Cardiac muscle cell (in vitro differentiated cells and primary cell): ENCODE results near the gene DPYSL3. TPM values are rescaled to one million over a fixed set of nuclear protein-coding genes. Genes with fewer than 3 reads are reported as not detected.
A peak's percentile ranks its signal among the peaks of the same experiment; 100 is the strongest.

Source experiments
- DNase-seq, 2 donors: peaks; one replicate each; pipeline versions ENCODE4 v3.0.0 to v3.0.0-alpha.2; 2010 to 2017; ENCODE audit warnings: low read depth in 1 of 2, low spot score in 1 of 2
- H3K27ac ChIP-seq: fragments of 200-600 bp; sonication (generic); 2 replicates; pipeline ENCODE4 v1.5.1; 2016
- H3K27me3 ChIP-seq: fragments of 200-600 bp; sonication (generic); 2 replicates; pipeline ENCODE4 v1.6.0; 2016; ENCODE audit warnings: control low read depth
- H3K36me3 ChIP-seq: fragments of 200-600 bp; sonication (generic); 2 replicates; pipeline ENCODE4 v1.5.1; 2016; ENCODE audit warnings: control low read depth
- H3K4me1 ChIP-seq: fragments of 200-600 bp; sonication (generic); 2 replicates; pipeline ENCODE4 v1.8.1; 2017; ENCODE audit warnings: low read depth, mild to moderate bottlenecking, mixed run types
- H3K4me3 ChIP-seq: fragments of 200-600 bp; sonication (generic); 2 replicates; pipeline ENCODE4 v1.5.1; 2016; ENCODE audit warnings: mild to moderate bottlenecking
- H3K9me3 ChIP-seq: fragments of 200-600 bp; sonication (generic); 2 replicates; pipeline ENCODE4 v1.5.1; 2017; ENCODE audit warnings: low read depth, mild to moderate bottlenecking, control low read depth
- polyA plus RNA-seq: library from polyadenylated mRNA; unstranded; fragments of >200 nt; fragmentation: Nextera tagmentation; extraction: Ambion mirVana; gene quantifications from 2 replicates; pipeline ENCODE4 v1.2.1, GENCODE V29; 2016
- total RNA-seq: library from RNA; depleted of rRNA; stranded (reverse); fragments of >200 nt; gene quantifications from 2 replicates; pipeline ENCODE4 v1.2.3, GENCODE V29; 2016
- TF ChIP-seq, protein P1 (sequence below): IDR thresholded peaks from 2 replicates; pipeline ENCODE4 v1.5.1; 2012; ENCODE audit warnings: low read depth, mild to moderate bottlenecking, low read length

DPYSL3 gene
- total and polyA plus RNA-seq, 2 experiments from 2014 or later, result 86.3 to 129 TPM

DNA sequence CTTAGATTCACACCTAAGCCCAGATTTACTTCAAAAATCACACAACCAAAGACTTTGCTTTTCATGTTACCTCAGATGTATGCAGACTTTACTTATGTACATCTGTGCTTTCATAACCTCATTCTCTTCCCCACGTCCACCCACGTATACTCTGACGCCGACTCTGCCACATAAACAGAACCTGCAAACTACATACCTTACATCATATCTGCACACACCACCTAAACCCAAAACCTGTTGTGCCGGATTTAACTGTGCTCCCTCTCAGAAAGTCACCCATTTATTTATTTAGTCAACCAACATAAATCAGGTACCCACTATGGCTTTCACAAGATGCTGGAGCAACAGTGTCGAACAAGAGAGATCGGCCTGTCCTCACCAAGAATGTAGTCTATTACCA, 1.0 kb upstream of the DPYSL3 start:
- Histone ChIP-seq H3K27me3 (peaks cover 62% of the 10 kb centered on the region), H3K36me3 (no peaks in the 10 kb centered on the region), H3K27ac (no peak overlapping the region), H3K4me3 (no peak overlapping the region), H3K4me1 (no peaks in the 10 kb centered on the region), H3K9me3 (no peaks in the 10 kb centered on the region)
- DNase-seq, result no peak
- TF ChIP-seq, protein P1, sequence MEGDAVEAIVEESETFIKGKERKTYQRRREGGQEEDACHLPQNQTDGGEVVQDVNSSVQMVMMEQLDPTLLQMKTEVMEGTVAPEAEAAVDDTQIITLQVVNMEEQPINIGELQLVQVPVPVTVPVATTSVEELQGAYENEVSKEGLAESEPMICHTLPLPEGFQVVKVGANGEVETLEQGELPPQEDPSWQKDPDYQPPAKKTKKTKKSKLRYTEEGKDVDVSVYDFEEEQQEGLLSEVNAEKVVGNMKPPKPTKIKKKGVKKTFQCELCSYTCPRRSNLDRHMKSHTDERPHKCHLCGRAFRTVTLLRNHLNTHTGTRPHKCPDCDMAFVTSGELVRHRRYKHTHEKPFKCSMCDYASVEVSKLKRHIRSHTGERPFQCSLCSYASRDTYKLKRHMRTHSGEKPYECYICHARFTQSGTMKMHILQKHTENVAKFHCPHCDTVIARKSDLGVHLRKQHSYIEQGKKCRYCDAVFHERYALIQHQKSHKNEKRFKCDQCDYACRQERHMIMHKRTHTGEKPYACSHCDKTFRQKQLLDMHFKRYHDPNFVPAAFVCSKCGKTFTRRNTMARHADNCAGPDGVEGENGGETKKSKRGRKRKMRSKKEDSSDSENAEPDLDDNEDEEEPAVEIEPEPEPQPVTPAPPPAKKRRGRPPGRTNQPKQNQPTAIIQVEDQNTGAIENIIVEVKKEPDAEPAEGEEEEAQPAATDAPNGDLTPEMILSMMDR, result no peak

DNA sequence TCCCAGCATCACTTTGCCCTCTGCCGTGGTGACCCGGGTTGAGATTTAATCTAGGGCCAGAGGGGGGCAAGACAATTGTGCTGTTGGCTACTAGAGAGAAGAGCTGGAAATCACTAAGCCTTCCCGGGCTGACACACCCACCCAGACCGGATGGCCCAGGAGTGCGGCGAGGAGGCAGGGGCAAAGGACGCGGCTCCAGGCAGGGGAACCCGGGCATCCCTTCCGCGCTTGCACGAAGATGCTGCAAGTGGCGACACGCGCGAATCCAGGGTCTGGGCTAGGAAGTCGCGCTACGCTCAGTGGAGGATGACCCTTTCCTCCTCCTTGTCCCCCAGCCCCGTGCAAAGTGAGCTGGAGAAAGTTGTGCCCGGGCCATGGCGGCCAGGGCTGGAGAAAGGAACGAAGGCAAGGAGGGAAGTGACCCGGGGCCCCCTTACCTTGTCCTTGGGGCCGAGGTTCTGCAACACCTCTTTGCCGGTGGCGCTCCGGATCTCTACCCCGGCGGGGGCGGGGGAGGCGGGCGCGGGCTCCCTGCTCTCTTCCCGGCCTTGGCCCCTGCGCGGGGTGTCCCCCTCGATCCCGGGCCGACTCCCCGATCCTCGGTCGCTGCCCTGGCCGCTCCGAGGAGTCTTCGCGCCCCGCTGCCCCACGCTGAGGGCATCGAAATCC, 693 bp downstream of the DPYSL3 start:
- no peaks in the 10 kb centered on the region for H3K4me1 ChIP-seq
- peaks cover 62% of the 10 kb centered on the region for H3K27me3 ChIP-seq
- H3K4me3 ChIP-seq, result peak overlapping the region; percentile 53
- no peaks in the 10 kb centered on the region for H3K9me3 ChIP-seq
- DNase-seq, result peak in 1 of 2 donors; percentile 32
- H3K27ac ChIP-seq, result no peak overlapping the region
- no peaks in the 10 kb centered on the region for H3K36me3 ChIP-seq
- TF ChIP-seq, protein P1, result no peak

DNA sequence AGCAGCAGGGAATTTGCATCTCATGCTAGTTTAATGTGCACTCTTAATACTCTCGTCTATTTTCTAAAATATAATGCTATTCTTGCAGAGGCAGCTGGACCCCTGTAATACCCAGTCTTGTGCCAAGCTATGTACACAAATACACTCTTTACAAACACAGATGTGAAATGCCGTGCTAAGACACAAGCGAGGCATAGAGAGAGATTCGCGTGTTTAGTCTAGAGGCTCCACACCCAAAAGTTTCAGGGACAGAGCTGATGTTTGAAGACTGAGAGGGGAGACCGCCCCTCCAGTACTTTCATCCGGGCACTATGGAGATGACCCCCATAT, 1.2 kb downstream of the DPYSL3 start:
- Histone ChIP-seq H3K27ac (no peak overlapping the region), H3K4me1 (no peaks in the 10 kb centered on the region), H3K4me3 (peak overlapping the region; percentile 53), H3K9me3 (no peaks in the 10 kb centered on the region), H3K27me3 (peaks cover 62% of the 10 kb centered on the region), H3K36me3 (no peaks in the 10 kb centered on the region)
- TF ChIP-seq, protein P1, result no peak
- DNase-seq, result peak in 1 of 2 donors; percentile 13

DNA sequence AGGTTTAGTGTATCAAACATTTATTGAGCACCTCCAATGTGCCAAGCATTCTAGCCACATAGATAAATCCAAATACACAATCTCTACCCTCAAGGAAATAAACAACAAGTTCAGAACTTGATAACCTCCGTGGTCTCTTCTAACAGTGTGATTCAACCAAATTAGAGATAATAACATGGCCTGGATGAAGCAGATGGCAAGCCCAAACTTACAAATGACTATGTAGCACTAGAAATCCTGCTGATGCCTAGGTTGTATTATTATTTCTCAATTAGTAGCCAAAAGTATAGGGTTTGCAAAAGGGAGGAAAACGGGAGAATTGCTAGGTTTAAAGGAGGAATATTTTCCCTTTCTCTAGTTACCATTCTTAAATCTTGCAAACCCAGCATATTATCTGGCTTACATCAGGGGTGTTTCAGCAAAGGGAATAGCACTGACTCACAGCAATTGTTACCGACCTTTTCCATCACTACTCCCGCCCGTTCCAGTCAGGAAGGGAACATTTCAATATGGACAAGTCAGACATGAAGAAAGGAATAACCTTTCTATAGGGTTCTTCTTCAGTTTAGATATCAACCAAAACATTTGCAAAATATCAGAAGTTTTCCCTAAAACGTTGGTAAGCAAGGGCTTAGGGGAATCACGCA, 2.3 kb downstream of the DPYSL3 start:
- TF ChIP-seq, protein P1, result no peak
- H3K27me3 ChIP-seq, result peaks cover 51% of the 10 kb centered on the region
- peak in 1 of 2 donors; percentile 67 for DNase-seq
- H3K4me3 ChIP-seq, result no peak overlapping the region
- H3K27ac ChIP-seq, result no peak overlapping the region
- H3K36me3 ChIP-seq, result no peaks in the 10 kb centered on the region
- no peaks in the 10 kb centered on the region for H3K4me1 ChIP-seq
- H3K9me3 ChIP-seq, result no peaks in the 10 kb centered on the region

DNA sequence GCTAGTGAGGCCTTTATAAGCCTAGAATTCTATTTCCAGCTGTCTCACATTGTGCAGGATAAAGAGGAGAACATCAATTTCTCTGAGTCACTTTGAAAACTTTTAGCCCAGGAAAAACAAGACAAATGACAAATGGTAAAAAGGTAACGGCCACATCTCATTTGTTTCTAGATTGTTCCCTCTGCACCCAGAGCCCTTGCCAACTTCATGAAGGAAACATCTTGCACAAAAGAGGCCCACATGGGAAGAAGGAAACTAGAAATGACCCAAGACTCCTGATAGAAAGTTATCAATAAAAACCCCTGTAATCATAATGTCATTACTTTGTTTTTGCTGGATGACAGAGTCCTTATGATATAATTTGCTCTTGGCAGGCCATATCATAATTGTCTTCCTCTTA, 5.3 kb downstream of the DPYSL3 start:
- Histone ChIP-seq H3K4me1 (no peaks in the 10 kb centered on the region), H3K27me3 (peaks cover 22% of the 10 kb centered on the region), H3K27ac (no peak overlapping the region), H3K4me3 (no peak overlapping the region), H3K36me3 (no peaks in the 10 kb centered on the region), H3K9me3 (no peaks in the 10 kb centered on the region)
- TF ChIP-seq, protein P1, result no peak
- no peak for DNase-seq
